OCI-LY3 (cell line): ENCODE results near the gene SYNRG.

Source experiments
- H2AFZ ChIP-seq: fragments of 200-600, 300-600 bp; shearing (Covaris generic); 2 replicates; pipeline ENCODE4 v1.6.0; 2014; ENCODE audit warnings: antibody characterized with exemption, low read depth, low read length
- H3K27ac ChIP-seq: fragments of 200-600, 300-600 bp; sonication (generic); 2 replicates; pipeline ENCODE4 v1.5.1; 2014; ENCODE audit warnings: mild to moderate bottlenecking, low read length, moderate library complexity, mixed read lengths
- H3K27me3 ChIP-seq: fragments of 200-600, 300-600 bp; sonication (generic); 2 replicates; pipeline ENCODE4 v1.6.1; 2014; ENCODE audit warnings: low read depth, low read length, mixed read lengths
- H3K36me3 ChIP-seq: fragments of 200-600, 300-600 bp; sonication (generic); replicated peaks from 2 replicates; pipeline ENCODE3; 2014; ENCODE audit warnings: low read depth, low read length, mixed read lengths
- H3K4me1 ChIP-seq: fragments of 300-600, 200-600 bp; sonication (generic); 2 replicates; pipeline ENCODE4 v1.6.1; 2014; ENCODE audit warnings: low read length, mixed read lengths
- H3K4me2 ChIP-seq: fragments of 200-600, 300-600 bp; sonication (generic); 2 replicates; pipeline ENCODE4 v1.6.1; 2014; ENCODE audit warnings: low read length, mixed read lengths
- H3K4me3 ChIP-seq: fragments of 300-600, 200-600 bp; sonication (generic); 2 replicates; pipeline ENCODE4 v1.5.1; 2014; ENCODE audit warnings: antibody characterized with exemption, mild to moderate bottlenecking, low read length, moderate library complexity
- H3K79me2 ChIP-seq: fragments of 300-600, 200-600 bp; shearing (Covaris generic); 2 replicates; pipeline ENCODE4 v1.6.1; 2014; ENCODE audit warnings: mild to moderate bottlenecking, low read length, mixed read lengths
- H3K9ac ChIP-seq: fragments of 300-600, 200-600 bp; shearing (Covaris generic); 2 replicates; pipeline ENCODE4 v1.6.0; 2014; ENCODE audit warnings: mild to moderate bottlenecking, low read length, moderate library complexity
- H3K9me3 ChIP-seq: fragments of 200-600, 300-600 bp; shearing (Covaris generic); 2 replicates; pipeline ENCODE4 v1.6.1; 2014; ENCODE audit warnings: low read length, mixed read lengths; ENCODE audit not compliant: insufficient read depth
- H4K20me1 ChIP-seq: fragments of 200-600, 300-600 bp; sonication (generic); 2 replicates; pipeline ENCODE4 v1.6.1; 2016; ENCODE audit warnings: low read length, mixed read lengths; ENCODE audit not compliant: insufficient read depth
- EZH2phosphoT487 ChIP-seq: fragments of 200-600 bp; shearing (Covaris generic); IDR thresholded peaks from 2 replicates; pipeline ENCODE4 v1.6.1; 2018; ENCODE audit warnings: antibody characterized with exemption, mixed run types, low read depth
- TF ChIP-seq, protein P1 (sequence below): fragments of 200-600, 300-600 bp; sonication (generic); IDR thresholded peaks from 2 replicates; pipeline ENCODE4 v1.5.1; 2014; ENCODE audit warnings: antibody characterized with exemption, low read length, low read depth

The SYNRG gene

DNA sequence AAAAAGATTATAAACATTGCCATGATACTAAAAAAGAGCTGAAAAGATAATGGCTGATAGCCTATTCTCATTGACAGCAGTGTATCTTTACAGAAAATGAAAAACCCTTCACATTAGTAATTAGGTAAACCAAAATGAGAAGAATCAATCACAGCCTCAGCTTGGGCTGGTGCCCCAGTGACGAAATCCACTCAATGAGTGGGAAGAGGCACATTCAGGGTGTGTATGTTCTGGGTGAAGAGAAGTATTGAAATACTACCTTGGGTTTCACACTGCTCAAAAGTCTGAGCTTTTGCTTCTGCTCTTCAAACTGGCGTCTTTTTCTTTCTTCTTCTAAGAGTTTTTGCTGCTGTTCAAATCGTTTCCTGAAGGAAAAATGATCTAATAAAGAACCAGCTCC is 24.2 kb downstream of the SYNRG start:
- Histone ChIP-seq H3K4me1 (no peaks in the 10 kb centered on the region), H3K4me2 (no peak overlapping the region), H3K36me3 (peaks cover 27% of the 10 kb centered on the region), H3K9me3 (no peaks in the 10 kb centered on the region), H3K27ac (no peak overlapping the region), H3K79me2 (no peaks in the 10 kb centered on the region), H2AFZ (no peak overlapping the region), H3K9ac (no peak overlapping the region), H3K4me3 (no peak overlapping the region), H4K20me1 (no peaks in the 10 kb centered on the region), H3K27me3 (no peaks in the 10 kb centered on the region)
- no peak for TF ChIP-seq EZH2phosphoT487
- TF ChIP-seq, protein P1, sequence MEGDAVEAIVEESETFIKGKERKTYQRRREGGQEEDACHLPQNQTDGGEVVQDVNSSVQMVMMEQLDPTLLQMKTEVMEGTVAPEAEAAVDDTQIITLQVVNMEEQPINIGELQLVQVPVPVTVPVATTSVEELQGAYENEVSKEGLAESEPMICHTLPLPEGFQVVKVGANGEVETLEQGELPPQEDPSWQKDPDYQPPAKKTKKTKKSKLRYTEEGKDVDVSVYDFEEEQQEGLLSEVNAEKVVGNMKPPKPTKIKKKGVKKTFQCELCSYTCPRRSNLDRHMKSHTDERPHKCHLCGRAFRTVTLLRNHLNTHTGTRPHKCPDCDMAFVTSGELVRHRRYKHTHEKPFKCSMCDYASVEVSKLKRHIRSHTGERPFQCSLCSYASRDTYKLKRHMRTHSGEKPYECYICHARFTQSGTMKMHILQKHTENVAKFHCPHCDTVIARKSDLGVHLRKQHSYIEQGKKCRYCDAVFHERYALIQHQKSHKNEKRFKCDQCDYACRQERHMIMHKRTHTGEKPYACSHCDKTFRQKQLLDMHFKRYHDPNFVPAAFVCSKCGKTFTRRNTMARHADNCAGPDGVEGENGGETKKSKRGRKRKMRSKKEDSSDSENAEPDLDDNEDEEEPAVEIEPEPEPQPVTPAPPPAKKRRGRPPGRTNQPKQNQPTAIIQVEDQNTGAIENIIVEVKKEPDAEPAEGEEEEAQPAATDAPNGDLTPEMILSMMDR, result no peak

DNA sequence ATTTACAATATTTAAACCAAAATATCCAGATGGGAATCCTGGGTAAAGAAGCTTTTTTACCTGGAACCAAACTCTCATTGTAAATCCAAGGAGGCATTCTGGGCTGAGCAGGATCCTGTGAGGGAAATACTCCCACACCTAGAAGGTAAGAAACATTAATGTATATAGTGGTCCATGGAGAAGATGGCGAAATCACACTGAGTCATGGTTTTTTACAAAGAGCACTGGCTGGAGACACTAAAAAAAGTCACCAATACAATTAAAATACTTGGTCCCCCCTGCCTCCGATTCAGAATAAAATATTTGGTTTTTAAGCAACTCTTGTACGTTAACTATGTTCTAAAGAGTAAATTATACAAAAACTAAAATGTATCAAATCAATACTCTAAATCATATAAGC is 32.9 kb downstream of the SYNRG start:
- H2AFZ ChIP-seq, result no peak overlapping the region
- no peaks in the 10 kb centered on the region for H4K20me1 ChIP-seq
- no peak overlapping the region for H3K27ac ChIP-seq
- no peaks in the 10 kb centered on the region for H3K79me2 ChIP-seq
- no peaks in the 10 kb centered on the region for H3K27me3 ChIP-seq
- no peaks in the 10 kb centered on the region for H3K4me1 ChIP-seq
- H3K4me2 ChIP-seq, result no peak overlapping the region
- peaks cover 39% of the 10 kb centered on the region for H3K36me3 ChIP-seq
- no peaks in the 10 kb centered on the region; the same call in 1 of the 2 replicates for H3K9me3 ChIP-seq
- TF ChIP-seq EZH2phosphoT487, result no peak
- H3K4me3 ChIP-seq, result no peak overlapping the region
- H3K9ac ChIP-seq, result no peak overlapping the region

DNA sequence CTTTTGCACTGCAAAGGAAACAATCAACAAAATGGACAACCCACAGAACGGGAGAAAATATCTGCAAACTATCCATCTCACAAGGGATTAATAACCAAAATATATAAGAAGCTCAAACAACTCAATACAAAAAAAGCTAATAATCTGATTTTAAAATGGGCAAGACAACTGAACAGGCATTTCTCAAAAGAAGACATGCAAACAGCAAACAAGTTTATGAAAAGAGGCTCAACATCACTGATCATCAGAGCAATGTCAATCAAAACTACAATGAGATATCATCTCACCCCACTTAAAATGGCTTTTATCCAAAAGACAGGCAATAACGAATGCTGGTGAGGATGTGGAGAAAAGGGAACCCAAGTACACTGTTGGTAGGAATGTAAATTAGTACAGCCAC is 34.8 kb downstream of the SYNRG start:
- H4K20me1 ChIP-seq, result no peaks in the 10 kb centered on the region
- no peaks in the 10 kb centered on the region; the same call in 1 of the 2 replicates for H3K9me3 ChIP-seq
- H3K4me1 ChIP-seq, result no peaks in the 10 kb centered on the region
- no peak overlapping the region for H3K4me3 ChIP-seq
- TF ChIP-seq, protein P1, result no peak
- no peak for TF ChIP-seq EZH2phosphoT487
- H3K27me3 ChIP-seq, result no peaks in the 10 kb centered on the region
- H3K36me3 ChIP-seq, result peaks cover 39% of the 10 kb centered on the region
- H3K79me2 ChIP-seq, result no peaks in the 10 kb centered on the region
- H3K27ac ChIP-seq, result no peak overlapping the region
- H2AFZ ChIP-seq, result no peak overlapping the region
- no peak overlapping the region for H3K9ac ChIP-seq
- H3K4me2 ChIP-seq, result no peak overlapping the region

DNA sequence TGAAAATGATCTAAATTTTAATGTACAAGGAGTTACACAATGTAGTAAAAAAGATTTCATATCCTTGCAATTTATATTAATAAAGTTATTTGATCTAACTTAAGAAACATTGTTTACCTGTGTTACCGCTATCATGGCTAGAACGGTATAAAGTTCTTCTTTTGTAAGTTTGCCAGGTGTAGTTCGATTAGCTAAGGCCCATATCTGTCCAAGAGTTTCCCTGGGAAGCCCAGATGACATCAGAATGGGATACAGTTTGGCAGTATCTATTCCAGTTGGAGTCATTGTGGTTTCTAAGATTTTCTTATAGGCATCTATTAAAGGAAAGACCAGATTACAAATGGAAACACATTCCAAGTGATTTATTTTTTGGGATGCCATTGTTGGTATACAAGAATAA is 37.5 kb downstream of the SYNRG start:
- peaks cover 46% of the 10 kb centered on the region for H3K36me3 ChIP-seq

More for the DNA sequence above, 37.5 kb downstream of the SYNRG start:
- H3K4me1 ChIP-seq, result no peaks in the 10 kb centered on the region
- H3K27me3 ChIP-seq, result no peaks in the 10 kb centered on the region
- no peaks in the 10 kb centered on the region; the same call in 1 of the 2 replicates for H3K9me3 ChIP-seq
- H4K20me1 ChIP-seq, result no peaks in the 10 kb centered on the region
- no peak overlapping the region for H3K9ac ChIP-seq
- H3K4me2 ChIP-seq, result no peak overlapping the region
- no peak overlapping the region for H3K27ac ChIP-seq
- no peak overlapping the region for H3K4me3 ChIP-seq
- H2AFZ ChIP-seq, result no peak overlapping the region
- H3K79me2 ChIP-seq, result no peaks in the 10 kb centered on the region
- TF ChIP-seq, protein P1, result no peak
- no peak for TF ChIP-seq EZH2phosphoT487
